Fibroblast of the aortic adventitia (primary cell): ENCODE results near the gene ATN1. TPM values are rescaled to one million over a fixed set of nuclear protein-coding genes. Genes with fewer than 3 reads are reported as not detected.
A peak's percentile ranks its signal among the peaks of the same experiment; 100 is the strongest.

ENCODE experiments used
- DNase-seq: peaks from one replicate; pipeline ENCODE4 v3.0.0-alpha.2; 2010; ENCODE audit warnings: low read depth
- H3K4me3 ChIP-seq: 2 replicates; pipeline ENCODE4 v1.5.1; 2011; ENCODE audit warnings: low read depth, mild to moderate bottlenecking, control low read depth, low read length, moderate library complexity
- total RNA-seq: library from RNA; depleted of rRNA; stranded (reverse); fragments of >200 nt; gene quantifications from 2 replicates; pipeline ENCODE4 v1.2.3, GENCODE V29; 2012; ENCODE audit warnings: low replicate concordance
- TF ChIP-seq, protein P1 (sequence below): IDR thresholded peaks from 2 replicates; pipeline ENCODE4 v1.5.1; 2011; ENCODE audit warnings: mild to moderate bottlenecking, low read length, control low read depth, inconsistent platforms; ENCODE audit not compliant: insufficient read depth

Gene ATN1
- total RNA-seq, 1 donor, result 13.6 TPM

DNA sequence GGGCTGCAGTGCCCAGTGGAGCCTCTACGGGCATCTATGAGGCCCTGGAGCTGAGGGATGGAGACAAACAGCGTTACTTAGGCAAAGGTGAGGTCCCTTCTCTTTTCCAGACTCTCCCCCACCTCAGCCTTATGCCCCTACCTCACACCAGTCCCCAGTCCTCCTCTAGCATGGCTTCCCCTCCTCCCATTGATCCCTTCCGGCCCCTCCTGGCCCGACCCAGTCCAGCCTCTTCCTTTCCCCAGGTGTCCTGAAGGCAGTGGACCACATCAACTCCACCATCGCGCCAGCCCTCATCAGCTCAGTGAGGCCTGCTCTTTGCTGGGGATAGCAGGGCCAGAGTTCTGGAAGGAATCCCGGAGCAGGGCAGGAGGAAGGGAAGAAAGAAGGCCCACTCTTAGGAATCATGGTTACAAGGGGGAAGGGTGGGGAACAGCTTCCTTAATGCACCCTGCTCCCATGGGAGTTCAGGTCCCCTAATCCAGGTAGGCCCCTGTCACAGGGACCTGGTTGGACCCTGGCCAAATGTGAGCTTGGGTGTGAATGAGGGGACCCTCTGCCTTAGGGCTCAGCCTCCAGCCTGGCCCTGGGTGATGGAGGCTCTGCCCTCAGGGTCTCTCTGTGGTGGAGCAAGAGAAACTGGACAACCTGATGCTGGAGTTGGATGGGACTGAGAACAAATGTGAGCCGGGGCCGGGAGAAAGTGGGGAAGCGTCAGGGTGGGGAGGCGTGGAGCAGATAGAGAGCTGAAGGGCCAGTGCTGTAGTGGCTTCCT is 11.1 kb upstream of the ATN1 start:
- DNase-seq, result no peak
- TF ChIP-seq, protein P1, sequence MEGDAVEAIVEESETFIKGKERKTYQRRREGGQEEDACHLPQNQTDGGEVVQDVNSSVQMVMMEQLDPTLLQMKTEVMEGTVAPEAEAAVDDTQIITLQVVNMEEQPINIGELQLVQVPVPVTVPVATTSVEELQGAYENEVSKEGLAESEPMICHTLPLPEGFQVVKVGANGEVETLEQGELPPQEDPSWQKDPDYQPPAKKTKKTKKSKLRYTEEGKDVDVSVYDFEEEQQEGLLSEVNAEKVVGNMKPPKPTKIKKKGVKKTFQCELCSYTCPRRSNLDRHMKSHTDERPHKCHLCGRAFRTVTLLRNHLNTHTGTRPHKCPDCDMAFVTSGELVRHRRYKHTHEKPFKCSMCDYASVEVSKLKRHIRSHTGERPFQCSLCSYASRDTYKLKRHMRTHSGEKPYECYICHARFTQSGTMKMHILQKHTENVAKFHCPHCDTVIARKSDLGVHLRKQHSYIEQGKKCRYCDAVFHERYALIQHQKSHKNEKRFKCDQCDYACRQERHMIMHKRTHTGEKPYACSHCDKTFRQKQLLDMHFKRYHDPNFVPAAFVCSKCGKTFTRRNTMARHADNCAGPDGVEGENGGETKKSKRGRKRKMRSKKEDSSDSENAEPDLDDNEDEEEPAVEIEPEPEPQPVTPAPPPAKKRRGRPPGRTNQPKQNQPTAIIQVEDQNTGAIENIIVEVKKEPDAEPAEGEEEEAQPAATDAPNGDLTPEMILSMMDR, result no peak
- no peak overlapping the region for H3K4me3 ChIP-seq

DNA sequence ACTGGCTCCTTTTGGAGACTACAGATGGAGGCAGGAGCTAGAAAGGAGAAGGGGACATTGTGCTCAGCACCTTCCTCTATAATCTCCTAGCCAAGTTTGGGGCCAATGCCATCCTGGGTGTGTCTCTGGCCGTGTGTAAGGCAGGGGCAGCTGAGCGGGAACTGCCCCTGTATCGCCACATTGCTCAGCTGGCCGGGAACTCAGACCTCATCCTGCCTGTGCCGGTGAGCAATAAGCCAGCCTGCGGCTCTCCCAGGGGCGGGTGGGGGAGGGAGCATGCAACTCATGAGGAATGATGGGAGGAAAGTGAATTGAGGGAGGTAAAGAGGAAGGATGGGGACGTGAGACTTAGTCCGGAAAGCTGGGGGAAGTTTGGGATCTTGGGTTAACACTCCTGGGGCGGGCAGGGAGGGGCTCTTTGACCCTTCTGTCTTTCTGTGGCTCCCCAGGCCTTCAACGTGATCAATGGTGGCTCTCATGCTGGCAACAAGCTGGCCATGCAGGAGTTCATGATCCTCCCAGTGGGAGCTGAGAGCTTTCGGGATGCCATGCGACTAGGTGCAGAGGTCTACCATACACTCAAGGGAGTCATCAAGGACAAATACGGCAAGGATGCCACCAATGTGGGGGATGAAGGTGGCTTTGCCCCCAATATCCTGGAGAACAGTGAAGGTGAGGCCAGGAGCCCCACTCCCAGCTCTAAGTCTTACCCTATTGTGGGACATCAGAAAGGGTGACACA is 10.1 kb upstream of the ATN1 start:
- TF ChIP-seq, protein P1, result no peak
- no peak overlapping the region for H3K4me3 ChIP-seq
- DNase-seq, result no peak

DNA sequence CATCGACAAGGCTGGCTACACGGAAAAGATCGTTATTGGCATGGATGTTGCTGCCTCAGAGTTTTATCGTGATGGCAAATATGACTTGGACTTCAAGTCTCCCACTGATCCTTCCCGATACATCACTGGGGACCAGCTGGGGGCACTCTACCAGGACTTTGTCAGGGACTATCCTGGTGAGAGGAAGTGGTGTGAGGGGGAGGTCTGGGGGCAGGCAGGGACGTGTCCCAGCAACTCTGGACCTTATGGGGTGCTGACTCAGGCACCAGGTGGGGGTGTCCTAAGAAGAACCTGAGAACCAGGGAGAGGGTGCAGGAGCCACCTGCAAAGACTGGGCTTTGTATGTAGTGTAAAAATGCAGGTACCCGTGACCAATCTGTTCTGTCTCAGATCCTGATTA is 8.2 kb upstream of the ATN1 start:
- TF ChIP-seq, protein P1, result no peak
- no peak for DNase-seq
- H3K4me3 ChIP-seq, result no peak overlapping the region

DNA sequence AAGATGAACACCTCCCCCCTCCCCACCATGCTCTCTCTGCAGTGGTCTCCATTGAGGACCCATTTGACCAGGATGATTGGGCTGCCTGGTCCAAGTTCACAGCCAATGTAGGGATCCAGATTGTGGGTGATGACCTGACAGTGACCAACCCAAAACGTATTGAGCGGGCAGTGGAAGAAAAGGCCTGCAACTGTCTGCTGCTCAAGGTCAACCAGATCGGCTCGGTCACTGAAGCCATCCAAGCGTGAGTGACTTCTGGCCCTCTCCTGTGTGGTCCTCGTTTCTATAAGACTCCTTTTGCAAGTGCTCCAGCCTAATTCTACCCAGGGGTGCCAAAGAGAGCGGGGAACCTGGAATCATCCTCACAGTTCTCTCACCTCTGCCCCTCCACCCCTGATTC is 6.2 kb upstream of the ATN1 start:
- DNase-seq, result no peak
- TF ChIP-seq, protein P1, result no peak
- H3K4me3 ChIP-seq, result no peak overlapping the region

DNA sequence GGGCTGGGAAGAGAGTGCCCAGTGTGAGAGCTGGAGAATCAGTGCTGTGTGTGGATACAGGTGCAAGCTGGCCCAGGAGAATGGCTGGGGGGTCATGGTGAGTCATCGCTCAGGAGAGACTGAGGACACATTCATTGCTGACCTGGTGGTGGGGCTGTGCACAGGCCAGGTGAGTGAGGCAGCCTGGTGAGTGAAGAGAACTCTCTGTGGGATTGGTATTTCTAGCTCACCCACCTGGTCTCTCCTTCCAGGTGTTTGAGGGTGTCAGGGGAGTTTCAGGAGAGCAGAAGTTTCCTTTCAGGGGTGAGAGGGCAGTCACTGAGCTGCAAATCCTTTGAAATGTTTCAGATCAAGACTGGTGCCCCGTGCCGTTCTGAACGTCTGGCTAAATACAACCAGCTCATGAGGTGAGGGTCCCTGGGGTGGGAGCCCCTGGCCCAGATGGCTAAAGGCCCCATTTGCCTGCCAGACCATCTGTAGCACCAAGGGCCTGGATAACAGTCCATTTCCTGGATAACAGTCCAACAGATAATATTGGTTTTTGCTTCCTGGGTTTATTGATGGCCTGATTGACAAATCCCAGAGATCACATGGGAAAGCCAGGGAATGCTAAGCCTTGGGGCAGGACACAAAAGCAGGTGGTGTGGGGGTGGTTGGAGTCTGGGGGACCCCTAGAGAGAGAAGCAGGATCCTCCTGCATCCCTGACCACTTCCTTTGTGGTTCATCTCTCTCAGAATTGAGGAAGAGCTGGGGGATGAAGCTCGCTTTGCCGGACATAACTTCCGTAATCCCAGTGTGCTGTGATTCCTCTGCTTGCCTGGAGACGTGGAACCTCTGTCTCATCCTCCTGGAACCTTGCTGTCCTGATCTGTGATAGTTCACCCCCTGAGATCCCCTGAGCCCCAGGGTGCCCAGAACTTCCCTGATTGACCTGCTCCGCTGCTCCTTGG is 5.5 kb upstream of the ATN1 start:
- DNase-seq, result no peak
- H3K4me3 ChIP-seq, result no peak overlapping the region
- TF ChIP-seq, protein P1, result no peak

DNA sequence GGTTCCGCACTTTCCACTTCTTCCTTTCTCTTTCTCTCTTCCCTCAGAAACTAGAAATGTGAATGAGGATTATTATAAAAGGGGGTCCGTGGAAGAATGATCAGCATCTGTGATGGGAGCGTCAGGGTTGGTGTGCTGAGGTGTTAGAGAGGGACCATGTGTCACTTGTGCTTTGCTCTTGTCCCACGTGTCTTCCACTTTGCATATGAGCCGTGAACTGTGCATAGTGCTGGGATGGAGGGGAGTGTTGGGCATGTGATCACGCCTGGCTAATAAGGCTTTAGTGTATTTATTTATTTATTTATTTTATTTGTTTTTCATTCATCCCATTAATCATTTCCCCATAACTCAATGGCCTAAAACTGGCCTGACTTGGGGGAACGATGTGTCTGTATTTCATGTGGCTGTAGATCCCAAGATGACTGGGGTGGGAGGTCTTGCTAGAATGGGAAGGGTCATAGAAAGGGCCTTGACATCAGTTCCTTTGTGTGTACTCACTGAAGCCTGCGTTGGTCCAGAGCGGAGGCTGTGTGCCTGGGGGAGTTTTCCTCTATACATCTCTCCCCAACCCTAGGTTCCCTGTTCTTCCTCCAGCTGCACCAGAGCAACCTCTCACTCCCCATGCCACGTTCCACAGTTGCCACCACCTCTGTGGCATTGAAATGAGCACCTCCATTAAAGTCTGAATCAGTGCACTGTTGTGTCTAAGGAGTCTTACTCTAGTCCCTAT is 4.6 kb upstream of the ATN1 start:
- no peak for DNase-seq
- no peak overlapping the region for H3K4me3 ChIP-seq
- TF ChIP-seq, protein P1, result peak; percentile 2
